GM12873 (cell line): ENCODE results near the gene ALDH18A1.

Source experiments
- CTCF ChIP-seq: IDR thresholded peaks from 2 replicates; pipeline ENCODE4 v1.5.1; 2012; ENCODE audit warnings: low read depth, mild to moderate bottlenecking, moderate library complexity, low read length, control low read depth; ENCODE audit not compliant: insufficient read depth; ENCODE audit errors: missing control alignments

The ALDH18A1 gene

GRCh38 chr10:95571390-95571789, 85.1 kb downstream of the ALDH18A1 start:
- TF ChIP-seq CTCF, result no peak

GRCh38 chr10:95569368-95569767, 87.1 kb downstream of the ALDH18A1 start:
- no peak for TF ChIP-seq CTCF

- no peak for TF ChIP-seq CTCF
Measured at GRCh38 chr10:95567903-95568630, 88.4 kb downstream of the ALDH18A1 start.

- no peak for TF ChIP-seq CTCF
Measured at GRCh38 chr10:95566136-95566535, 90.4 kb downstream of the ALDH18A1 start.

GRCh38 chr10:95565336-95565735, 91.2 kb downstream of the ALDH18A1 start:
- TF ChIP-seq CTCF, result no peak

- TF ChIP-seq CTCF, result no peak
Measured at GRCh38 chr10:95564291-95564690, 92.2 kb downstream of the ALDH18A1 start.

- no peak for TF ChIP-seq CTCF
Measured at GRCh38 chr10:95562341-95562965, 94.1 kb downstream of the ALDH18A1 start.
